Measurements from ENCODE around the gene DYNLT4. TPM values are rescaled to one million over a fixed set of nuclear protein-coding genes. Genes with fewer than 3 reads are reported as not detected.

Gene DYNLT4
- total and polyA plus RNA-seq, 8 donors = 0.53 to 1.6 (median 0.93) TPM; not detected in 1

GRCh38 chr1:44783697-44784093 lies 23.5 kb downstream of the DYNLT4 start:
- Histone ChIP-seq H3K36me3 (peaks cover 0 to 36% of the 10 kb centered on the region in 2 donors), H3K9me3 (no peaks in the 10 kb centered on the region), H3K27me3 (peaks cover 0 to 9% of the 10 kb centered on the region in 2 donors), H3K4me1 (peaks cover 16 to 41% of the 10 kb centered on the region in 2 donors), H3K4me3 (peak overlapping the region; percentile 35 to 38), H3K27ac (no peak overlapping the region)
- no peak for TF ChIP-seq CTCF (IDR thresholded peaks at IDR 0.05)
- no peak for DNase-seq
- intact Hi-C loops (cut with DNase I) = loop anchor here in 1 of 2 donors (10.0 kb wide), 1 partner anchor 71 kb away; no protein-coding TSS in a partner anchor
- peak; percentile 6 for ATAC-seq

GRCh38 chr1:44780583-44781121 lies 26.5 kb downstream of the DYNLT4 start:
- TF ChIP-seq CTCF (IDR thresholded peaks at IDR 0.05) = no peak
- Histone ChIP-seq H3K27me3 (peaks cover 0 to 9% of the 10 kb centered on the region in 2 donors), H3K4me1 (peaks cover 24 to 56% of the 10 kb centered on the region in 2 donors), H3K27ac (no peak overlapping the region), H3K9me3 (no peaks in the 10 kb centered on the region), H3K4me3 (no peak overlapping the region), H3K36me3 (peaks cover 0 to 62% of the 10 kb centered on the region in 2 donors)
- ATAC-seq (no peak), DNase-seq (peak in 1 of 4 donors; percentile 26)
- intact Hi-C loops (cut with DNase I) = loop anchor here in 1 of 2 donors (10.0 kb wide), 1 partner anchor 74 kb away; no protein-coding TSS in a partner anchor

GRCh38 chr1:44778705-44779576 lies 28.2 kb downstream of the DYNLT4 start:
- TF ChIP-seq CTCF (IDR thresholded peaks at IDR 0.05) = no peak
- intact Hi-C loops (cut with DNase I) = no loop called here
- H3K27ac ChIP-seq = no peak overlapping the region
- peaks cover 0 to 62% of the 10 kb centered on the region in 2 donors for H3K36me3 ChIP-seq
- peak overlapping the region in 1 of 2 donors; percentile 88 for H3K4me3 ChIP-seq
- peaks cover 0 to 3% of the 10 kb centered on the region in 2 donors for H3K27me3 ChIP-seq
- ATAC-seq (no peak), DNase-seq (peak in 1 of 4 donors; percentile 14)
- no peaks in the 10 kb centered on the region for H3K9me3 ChIP-seq
- H3K4me1 ChIP-seq = peaks cover 25 to 47% of the 10 kb centered on the region in 2 donors

GRCh38 chr1:44777969-44778635 lies 29.0 kb downstream of the DYNLT4 start:
- no peaks in the 10 kb centered on the region for H3K9me3 ChIP-seq
- peaks cover 0 to 62% of the 10 kb centered on the region in 2 donors for H3K36me3 ChIP-seq
- TF ChIP-seq CTCF (IDR thresholded peaks at IDR 0.05) = no peak
- H3K4me1 ChIP-seq = peaks cover 21 to 39% of the 10 kb centered on the region in 2 donors
- DNase-seq = peak in 1 of 4 donors; percentile 15
- H3K4me3 ChIP-seq = peak overlapping the region in 1 of 2 donors; percentile 88
- H3K27me3 ChIP-seq = no peaks in the 10 kb centered on the region
- ATAC-seq = no peak
- intact Hi-C loops (cut with DNase I) = no loop called here
- peak overlapping the region in 1 of 2 donors; percentile 5 for H3K27ac ChIP-seq

Measured in left lung (tissue), 10 donors.